Subcutaneous abdominal adipose tissue (tissue), 5 donors: ENCODE results near the gene LINGO3.

Experiments used
- H3K27ac ChIP-seq: one replicate; pipeline ENCODE4 v1.7.0; 2013; ENCODE audit warnings: low read depth, mild to moderate bottlenecking, inconsistent platforms, low read length, moderate library complexity
- H3K27me3 ChIP-seq, 5 donors: one replicate each; pipeline ENCODE4 v1.7.0; 2013; ENCODE audit warnings: low read length in 5 of 5, inconsistent platforms in 1 of 5; ENCODE audit not compliant: control insufficient read depth in 5 of 5, insufficient read depth in 4 of 5
- H3K36me3 ChIP-seq, 5 donors: one replicate each; pipeline ENCODE4 v1.7.0; 2013; ENCODE audit warnings: low read length in 5 of 5; ENCODE audit not compliant: control insufficient read depth in 5 of 5, insufficient read depth in 5 of 5
- H3K4me1 ChIP-seq, 5 donors: one replicate each; pipeline ENCODE4 v1.7.0; 2013; ENCODE audit warnings: low read length in 5 of 5, mild to moderate bottlenecking in 3 of 5, moderate library complexity in 1 of 5; ENCODE audit not compliant: control insufficient read depth in 5 of 5, insufficient read depth in 5 of 5
- H3K4me3 ChIP-seq, 5 donors: one replicate each; pipeline ENCODE4 v1.7.0; 2013; ENCODE audit warnings: low read length in 5 of 5, low read depth in 1 of 5
- H3K9ac ChIP-seq, 5 donors: one replicate each; pipeline ENCODE4 v1.7.0; 2013; ENCODE audit warnings: low read length in 5 of 5, mild to moderate bottlenecking in 4 of 5, moderate library complexity in 3 of 5
- H3K9me3 ChIP-seq, 5 donors: one replicate each; pipeline ENCODE4 v1.7.0; 2013; ENCODE audit warnings: low read length in 5 of 5; ENCODE audit not compliant: control insufficient read depth in 5 of 5
- donor health status: healthy.
- donor health status: healthy.
- donor health status: healthy.
- donor health status: healthy.
- donor health status: healthy.

The LINGO3 gene

DNA sequence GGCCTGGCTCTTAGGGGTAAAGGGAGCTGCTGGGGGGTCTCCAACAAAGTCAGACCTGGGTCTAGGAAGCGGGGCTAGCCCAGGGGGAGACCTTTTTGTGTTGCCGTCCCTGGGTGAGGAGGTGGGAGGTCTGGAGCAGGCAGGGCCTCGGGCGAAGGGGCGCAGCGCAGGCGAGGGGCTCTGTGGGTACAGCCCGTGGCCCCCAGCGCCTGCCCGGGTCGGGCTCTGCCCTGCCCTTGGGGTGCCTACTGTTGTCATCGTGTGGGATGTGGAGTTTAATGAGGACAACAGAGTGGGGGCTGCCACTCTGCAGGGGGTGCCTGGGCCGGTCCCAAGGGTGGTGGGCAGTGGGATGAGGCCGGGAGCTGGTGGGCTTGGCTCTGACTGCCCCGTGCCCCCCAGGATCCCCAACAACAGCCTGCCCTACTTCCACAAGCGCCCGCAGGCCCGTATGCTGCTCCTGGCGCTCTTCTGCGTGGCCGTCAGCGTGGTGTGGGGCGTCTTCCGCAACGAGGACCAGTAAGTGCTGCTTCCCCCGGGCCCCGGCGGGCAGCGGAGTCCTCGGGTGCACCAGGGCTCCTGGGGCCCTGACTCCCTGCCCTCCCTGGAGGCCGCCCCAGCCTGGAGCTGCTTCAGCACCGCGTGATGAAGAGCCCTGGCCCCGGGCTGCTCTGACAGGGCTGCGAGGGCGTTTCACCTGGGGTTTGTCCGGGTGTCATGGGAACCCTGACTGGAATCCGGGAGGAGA is 32.7 kb upstream of the LINGO3 start:
- no peaks in the 10 kb centered on the region for H3K4me1 ChIP-seq
- H3K4me3 ChIP-seq = no peak overlapping the region
- H3K27ac ChIP-seq = no peak overlapping the region
- H3K36me3 ChIP-seq = peaks cover 0 to 65% (median 32%) of the 10 kb centered on the region in 5 donors
- no peak overlapping the region for H3K9ac ChIP-seq
- H3K9me3 ChIP-seq = no peaks in the 10 kb centered on the region
- no peaks in the 10 kb centered on the region for H3K27me3 ChIP-seq

DNA sequence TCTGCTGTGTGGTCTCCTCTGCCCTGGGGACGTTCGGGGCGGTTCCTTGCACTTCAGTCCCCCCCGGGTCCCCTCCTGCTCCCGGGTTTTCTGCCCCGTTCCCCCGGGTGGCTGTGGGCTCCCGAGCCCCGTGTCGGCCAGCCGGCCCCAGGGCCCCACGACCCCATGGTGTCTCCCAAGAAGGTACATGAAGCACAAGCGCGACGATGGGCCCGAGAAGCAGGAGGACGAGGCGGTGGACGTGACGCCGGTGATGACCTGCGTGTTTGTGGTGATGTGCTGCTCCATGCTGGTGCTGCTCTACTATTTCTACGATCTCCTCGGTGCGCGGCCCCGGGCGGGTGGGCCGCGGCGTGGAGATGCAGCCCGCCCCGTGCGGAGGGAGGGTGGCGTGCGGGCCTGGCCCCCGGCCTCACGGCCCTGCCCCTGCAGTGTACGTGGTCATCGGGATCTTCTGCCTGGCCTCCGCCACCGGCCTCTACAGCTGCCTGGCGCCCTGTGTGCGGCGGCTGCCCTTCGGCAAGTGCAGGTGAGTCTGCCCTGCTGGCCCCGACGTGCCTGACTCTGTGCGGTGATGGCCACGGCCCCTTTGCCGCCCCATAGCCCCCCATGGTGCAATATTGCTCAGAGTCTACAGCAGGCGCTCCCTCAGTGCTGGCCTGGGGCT is 31.8 kb upstream of the LINGO3 start:
- H3K36me3 ChIP-seq = peaks cover 0 to 61% (median 31%) of the 10 kb centered on the region in 5 donors
- H3K27me3 ChIP-seq = no peaks in the 10 kb centered on the region
- no peaks in the 10 kb centered on the region for H3K9me3 ChIP-seq
- no peak overlapping the region for H3K9ac ChIP-seq
- no peaks in the 10 kb centered on the region for H3K4me1 ChIP-seq
- no peak overlapping the region for H3K27ac ChIP-seq
- H3K4me3 ChIP-seq = no peak overlapping the region

DNA sequence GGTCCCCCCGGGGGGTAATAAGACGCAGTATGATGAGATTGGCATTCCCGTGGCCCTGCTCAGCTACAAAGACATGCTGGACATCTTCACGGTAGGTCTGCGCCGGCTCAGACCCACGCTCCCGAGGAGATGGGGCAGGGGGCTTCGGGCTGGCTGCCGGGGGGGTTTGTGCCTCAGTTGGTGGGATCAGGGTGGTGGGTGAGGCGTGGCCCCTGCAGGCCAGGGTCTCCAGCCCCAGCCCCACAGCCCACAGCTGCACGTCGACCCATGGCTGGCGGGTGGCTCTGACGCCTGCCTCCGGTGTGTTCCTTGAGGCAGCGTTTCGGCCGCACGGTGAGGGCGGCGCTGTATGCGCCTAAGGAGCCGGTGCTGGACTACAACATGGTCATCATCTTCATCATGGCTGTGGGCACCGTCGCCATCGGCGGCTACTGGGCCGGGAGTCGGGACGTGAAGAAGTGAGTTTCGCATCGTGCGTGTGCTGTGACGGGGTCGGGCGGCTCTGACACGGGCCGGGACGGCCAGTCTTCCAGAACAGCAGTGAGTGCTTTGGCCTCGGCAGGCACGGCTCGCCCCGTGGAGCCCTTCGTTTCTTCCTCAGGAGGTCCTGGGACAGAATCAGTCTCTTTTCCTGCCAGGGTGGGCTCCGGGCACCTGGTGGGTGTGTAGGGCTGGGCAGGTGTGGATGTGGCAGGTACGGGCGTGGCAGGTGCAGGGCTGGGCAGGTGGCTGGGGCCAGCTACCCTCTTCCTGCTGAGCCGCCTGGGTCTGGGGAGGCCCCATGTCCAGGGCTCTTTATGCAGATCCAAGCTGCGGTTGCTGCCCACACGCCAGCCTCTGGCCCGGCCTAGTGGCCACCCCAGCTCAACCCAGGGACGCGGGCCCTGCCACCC is 31.0 kb upstream of the LINGO3 start:
- H3K27ac ChIP-seq = no peak overlapping the region
- H3K36me3 ChIP-seq = peaks cover 0 to 55% (median 26%) of the 10 kb centered on the region in 5 donors
- no peak overlapping the region for H3K9ac ChIP-seq
- H3K4me1 ChIP-seq = peaks cover 0 to 3% (median 0%) of the 10 kb centered on the region in 5 donors
- no peaks in the 10 kb centered on the region for H3K9me3 ChIP-seq
- H3K4me3 ChIP-seq = no peak overlapping the region
- no peaks in the 10 kb centered on the region for H3K27me3 ChIP-seq

DNA sequence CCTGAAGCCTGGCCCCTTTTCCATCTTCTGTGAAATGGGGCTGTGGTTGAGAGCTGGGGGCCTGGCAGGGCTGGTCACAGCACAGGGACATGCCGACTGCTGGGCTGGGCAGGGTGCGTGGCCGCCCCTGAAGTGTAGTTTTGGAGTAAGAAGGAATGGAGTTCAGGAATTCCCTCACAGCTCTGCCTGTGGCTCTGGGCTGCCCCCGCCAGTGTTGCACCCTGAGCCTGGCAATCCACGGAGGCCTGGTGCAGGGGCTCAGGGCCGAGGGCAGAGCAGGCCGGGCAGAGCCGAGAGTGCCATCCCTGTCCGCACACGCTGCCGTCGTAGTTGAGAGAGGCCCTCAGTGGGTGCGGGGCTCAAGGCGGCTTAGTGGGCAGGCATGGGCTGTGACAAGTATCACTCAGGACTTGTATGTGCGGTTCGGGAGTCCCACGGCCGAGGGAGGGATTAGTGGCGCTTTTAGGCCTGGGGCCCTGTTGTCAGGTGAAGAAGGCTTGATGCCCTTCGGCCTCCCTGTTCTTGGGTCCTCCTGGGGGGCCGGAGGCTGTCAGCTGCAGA is 30.2 kb upstream of the LINGO3 start:
- H3K36me3 ChIP-seq = peaks cover 0 to 49% (median 26%) of the 10 kb centered on the region in 5 donors
- peaks cover 0 to 12% (median 8%) of the 10 kb centered on the region in 5 donors for H3K4me1 ChIP-seq
- no peak overlapping the region for H3K27ac ChIP-seq
- H3K27me3 ChIP-seq = no peaks in the 10 kb centered on the region
- H3K4me3 ChIP-seq = no peak overlapping the region
- H3K9ac ChIP-seq = no peak overlapping the region
- no peaks in the 10 kb centered on the region for H3K9me3 ChIP-seq

DNA sequence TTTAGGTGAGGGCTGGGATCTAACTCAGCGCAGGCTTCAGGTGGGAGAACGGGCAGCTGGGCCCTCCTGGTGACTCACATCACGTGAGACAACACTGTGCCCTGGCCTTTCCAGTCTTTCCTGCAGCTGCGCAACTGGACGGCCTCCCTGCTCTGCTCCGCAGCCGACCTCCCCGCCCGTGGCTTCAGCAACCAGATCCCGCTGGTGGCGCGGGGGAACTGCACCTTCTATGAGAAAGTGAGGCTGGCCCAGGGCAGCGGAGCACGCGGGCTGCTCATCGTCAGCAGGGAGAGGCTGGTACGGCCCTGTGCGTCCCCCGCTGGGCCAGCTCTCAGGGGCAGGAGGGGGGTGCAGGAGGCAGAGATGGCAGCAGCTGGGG is 29.4 kb upstream of the LINGO3 start:
- Histone ChIP-seq H3K27me3 (no peaks in the 10 kb centered on the region), H3K36me3 (peaks cover 0 to 42% (median 26%) of the 10 kb centered on the region in 5 donors), H3K27ac (no peak overlapping the region), H3K4me1 (peaks cover 0 to 18% (median 14%) of the 10 kb centered on the region in 5 donors), H3K9me3 (no peaks in the 10 kb centered on the region), H3K9ac (no peak overlapping the region), H3K4me3 (no peak overlapping the region)

DNA sequence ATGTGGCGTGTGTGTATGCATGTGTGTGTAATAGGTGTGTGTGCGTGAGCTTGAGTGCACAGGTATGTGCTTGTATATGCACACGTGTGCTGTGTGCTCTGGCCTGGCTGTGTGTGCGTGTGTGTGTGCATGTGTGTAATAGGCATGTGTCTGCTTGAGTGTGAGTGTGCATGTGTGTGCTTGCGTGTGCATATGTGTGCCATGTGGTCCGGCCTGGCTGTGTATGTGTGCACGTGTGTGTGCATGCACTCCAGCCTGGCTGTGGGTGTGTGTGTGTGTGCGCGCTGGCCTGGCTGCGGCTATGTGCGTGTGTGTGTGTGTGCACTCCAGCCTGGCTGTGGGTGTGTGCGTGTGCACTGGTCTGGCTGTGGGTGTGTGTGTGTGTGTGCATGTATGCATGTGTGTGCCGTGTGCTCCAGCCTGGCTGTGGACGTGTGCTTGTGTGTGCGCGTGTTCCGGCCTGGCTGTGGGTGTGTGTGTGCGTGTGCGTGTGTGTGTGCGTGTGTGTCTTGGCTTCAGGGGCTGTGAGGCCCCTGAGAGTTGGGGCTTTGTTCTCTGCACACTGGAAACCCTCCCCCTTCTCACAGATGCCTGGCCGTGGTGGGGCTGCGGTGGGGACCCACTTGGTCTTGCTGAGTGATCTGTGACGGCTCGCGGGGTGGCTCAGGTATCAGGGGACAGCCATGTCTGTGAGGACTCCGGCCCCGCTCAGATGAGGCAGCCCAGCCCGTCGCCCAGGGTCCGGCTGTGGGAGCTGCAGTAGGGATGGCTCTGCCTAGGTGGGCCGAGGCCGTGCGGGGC is 28.8 kb upstream of the LINGO3 start:
- Histone ChIP-seq H3K27ac (no peak overlapping the region), H3K27me3 (no peaks in the 10 kb centered on the region), H3K9me3 (no peaks in the 10 kb centered on the region), H3K9ac (no peak overlapping the region), H3K4me1 (peaks cover 0 to 24% (median 19%) of the 10 kb centered on the region in 5 donors), H3K4me3 (no peak overlapping the region), H3K36me3 (peaks cover 0 to 40% (median 26%) of the 10 kb centered on the region in 5 donors)

DNA sequence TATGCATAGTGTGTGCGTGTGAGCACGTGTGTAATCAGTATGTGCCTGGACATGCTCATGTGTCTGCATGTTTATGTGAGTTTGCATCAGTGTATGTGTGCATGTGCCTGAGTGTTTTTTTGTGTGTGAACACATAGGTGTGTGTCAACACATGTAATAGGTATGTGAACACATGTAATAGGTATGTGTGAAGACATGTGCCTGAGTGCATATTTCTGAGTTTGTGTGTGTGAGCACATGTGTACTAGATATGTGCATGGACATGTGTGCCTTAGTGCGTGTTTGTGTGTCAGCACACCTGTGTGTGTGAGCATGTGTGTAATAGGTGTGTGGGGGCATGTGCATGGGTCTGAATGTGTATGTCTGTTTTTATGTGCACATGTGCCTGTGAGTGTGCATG is 27.9 kb upstream of the LINGO3 start:
- H3K27me3 ChIP-seq = no peaks in the 10 kb centered on the region
- H3K9me3 ChIP-seq = no peaks in the 10 kb centered on the region
- H3K4me1 ChIP-seq = peaks cover 1 to 33% (median 21%) of the 10 kb centered on the region in 5 donors
- H3K9ac ChIP-seq = no peak overlapping the region
- H3K4me3 ChIP-seq = no peak overlapping the region
- H3K27ac ChIP-seq = no peak overlapping the region
- H3K36me3 ChIP-seq = peaks cover 0 to 31% (median 17%) of the 10 kb centered on the region in 5 donors

DNA sequence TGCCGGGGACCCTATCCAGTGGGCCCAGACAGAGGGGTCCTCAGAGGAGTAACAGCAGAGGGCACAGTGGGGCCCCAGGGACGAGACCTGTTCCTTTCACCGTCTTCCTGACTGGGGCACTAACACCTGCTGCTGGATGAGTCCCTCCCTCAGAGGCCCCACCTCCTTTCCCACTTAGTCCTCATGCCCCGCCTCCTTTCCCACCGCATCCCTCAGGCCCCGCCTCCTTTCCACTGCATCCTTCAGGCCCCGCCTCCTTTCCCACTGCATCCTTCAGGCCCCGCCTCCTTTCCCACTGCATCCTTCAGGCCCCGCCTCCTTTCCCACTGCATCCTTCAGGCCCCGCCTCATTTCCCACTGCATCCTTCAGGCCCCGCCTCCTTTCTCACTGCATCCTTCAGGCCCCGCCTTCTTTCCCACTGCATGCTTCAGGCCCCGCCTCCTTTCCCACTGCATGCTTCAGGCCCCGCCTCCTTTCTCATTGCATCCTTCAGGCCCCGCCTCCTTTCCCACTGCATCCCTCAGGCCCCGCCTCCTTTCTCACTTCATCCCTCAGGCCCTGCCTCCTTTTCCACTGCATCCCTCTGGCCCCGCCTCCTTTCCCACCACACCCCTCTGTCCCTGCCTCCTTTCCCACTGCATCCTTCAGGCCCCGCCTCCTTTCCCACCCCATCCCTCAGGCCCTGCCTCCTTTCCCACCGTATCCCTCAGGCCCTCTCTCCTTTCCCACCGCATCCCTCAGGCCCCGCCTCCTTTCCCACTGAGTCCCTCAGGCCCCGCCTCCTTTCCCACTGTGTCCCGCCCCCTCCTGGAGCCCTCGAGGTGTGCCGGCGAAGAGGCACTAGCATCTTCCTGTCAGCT is 27.3 kb upstream of the LINGO3 start:
- H3K27ac ChIP-seq = no peak overlapping the region
- no peaks in the 10 kb centered on the region for H3K9me3 ChIP-seq
- H3K4me1 ChIP-seq = peaks cover 1 to 39% (median 26%) of the 10 kb centered on the region in 5 donors
- peaks cover 0 to 26% (median 16%) of the 10 kb centered on the region in 5 donors for H3K36me3 ChIP-seq
- H3K4me3 ChIP-seq = no peak overlapping the region
- H3K9ac ChIP-seq = no peak overlapping the region
- no peaks in the 10 kb centered on the region for H3K27me3 ChIP-seq
